ENCODE measurements around the gene NECAP2. TPM values are rescaled to one million over a fixed set of nuclear protein-coding genes. Genes with fewer than 3 reads are reported as not detected.

Gene NECAP2
- polyA plus RNA-seq, 1 experiment, result 108 TPM

GRCh38 chr1:16458831-16459230 lies 18.3 kb downstream of the NECAP2 start:
- CTCF ChIA-PET, result no interaction called here

GRCh38 chr1:16459352-16459925 lies 18.9 kb downstream of the NECAP2 start:
- Histone ChIP-seq H3K9me3 (ENCODE audit: control insufficient read depth, insufficient read depth, low read length) (no peaks in the 10 kb centered on the region), H3K27me3 (ENCODE audit: control insufficient read depth, insufficient read depth, low read length) (no peaks in the 10 kb centered on the region), H3K4me3 (ENCODE audit: low read depth, low read length) (no peak overlapping the region), H3K27ac (ENCODE audit: low read depth, low read length) (no peak overlapping the region)
- ChIA-PET POLR2A (interaction anchor here (0.6 kb wide), 1 partner anchor 456 kb away, joined by 6 read pairs; no protein-coding TSS in a partner anchor), CTCF (no interaction called here)
- DNase-seq (ENCODE audit: low read depth, low spot score), result no peak
- no peak for TF ChIP-seq CTCF (IDR thresholded peaks at IDR 0.05; ENCODE audit: low read depth, low read length)

More at GRCh38 chr1:16458831-16459230, 18.3 kb downstream of the NECAP2 start:
- Histone ChIP-seq H3K4me3 (ENCODE audit: low read depth, low read length) (no peak overlapping the region), H3K27ac (ENCODE audit: low read depth, low read length) (no peak overlapping the region), H3K9me3 (ENCODE audit: control insufficient read depth, insufficient read depth, low read length) (no peaks in the 10 kb centered on the region), H3K27me3 (ENCODE audit: control insufficient read depth, insufficient read depth, low read length) (no peaks in the 10 kb centered on the region)
- no peak for TF ChIP-seq CTCF (IDR thresholded peaks at IDR 0.05; ENCODE audit: low read depth, low read length)
- no peak for DNase-seq (ENCODE audit: low read depth, low spot score)
- POLR2A ChIA-PET, result no interaction called here

GRCh38 chr1:16461681-16462080 lies 21.2 kb downstream of the NECAP2 start:
- no peak for DNase-seq (ENCODE audit: low read depth, low spot score)
- CTCF ChIA-PET, result no interaction called here
- Histone ChIP-seq H3K9me3 (ENCODE audit: control insufficient read depth, insufficient read depth, low read length) (no peaks in the 10 kb centered on the region), H3K4me3 (ENCODE audit: low read depth, low read length) (no peak overlapping the region), H3K27me3 (ENCODE audit: control insufficient read depth, insufficient read depth, low read length) (no peaks in the 10 kb centered on the region), H3K27ac (ENCODE audit: low read depth, low read length) (no peak overlapping the region)
- POLR2A ChIA-PET, result no interaction called here
- no peak for TF ChIP-seq CTCF (IDR thresholded peaks at IDR 0.05; ENCODE audit: low read depth, low read length)

GRCh38 chr1:16462773-16463330 lies 22.3 kb downstream of the NECAP2 start:
- H3K9me3 ChIP-seq (ENCODE audit: control insufficient read depth, insufficient read depth, low read length), result no peaks in the 10 kb centered on the region
- no peak for TF ChIP-seq CTCF (IDR thresholded peaks at IDR 0.05; ENCODE audit: low read depth, low read length)
- ChIA-PET POLR2A (no interaction called here), CTCF (no interaction called here)
- no peak for DNase-seq (ENCODE audit: low read depth, low spot score)
- H3K27ac ChIP-seq (ENCODE audit: low read depth, low read length), result no peak overlapping the region
- H3K4me3 ChIP-seq (ENCODE audit: low read depth, low read length), result no peak overlapping the region
- no peaks in the 10 kb centered on the region for H3K27me3 ChIP-seq (ENCODE audit: control insufficient read depth, insufficient read depth, low read length)

- no peak for DNase-seq (ENCODE audit: low read depth, low spot score)
- Histone ChIP-seq H3K4me3 (ENCODE audit: low read depth, low read length) (no peak overlapping the region), H3K27ac (ENCODE audit: low read depth, low read length) (no peak overlapping the region), H3K27me3 (ENCODE audit: control insufficient read depth, insufficient read depth, low read length) (no peaks in the 10 kb centered on the region), H3K9me3 (ENCODE audit: control insufficient read depth, insufficient read depth, low read length) (no peaks in the 10 kb centered on the region)
- TF ChIP-seq CTCF (IDR thresholded peaks at IDR 0.05; ENCODE audit: low read depth, low read length), result no peak
- CTCF ChIA-PET, result interaction anchor here (2.4 kb wide), 1 partner anchor 25 kb away, joined by 9 read pairs; the partner anchor contains the start of gene NECAP2
- POLR2A ChIA-PET, result no interaction called here
Measured at GRCh38 chr1:16464917-16465625, 24.5 kb downstream of the NECAP2 start.

All from AG04450 (cell line).